GM12891 (cell line): ENCODE results near the gene MTRF1L.

Source experiments
- DNase-seq: peaks from one replicate; pipeline ENCODE4 v3.0.0; 2011; ENCODE audit warnings: low spot score; ENCODE audit not compliant: insufficient read length
- FAIRE-seq: peaks from 2 replicates; lab custom pipeline; 2011; peaks lifted over from hg19 to GRCh38; lab: Jason Lieb, UNC
- PAX5 ChIP-seq: IDR thresholded peaks from 2 replicates; pipeline ENCODE4 v1.6.1; 2011; ENCODE audit warnings: low read length, moderate library complexity, mild to moderate bottlenecking; ENCODE audit not compliant: insufficient read depth, severe bottlenecking
- POLR2A ChIP-seq: IDR thresholded peaks from 2 replicates; pipeline ENCODE4 v1.6.1; 2011; ENCODE audit warnings: low read depth, low read length, control low read depth
- POLR2AphosphoS5 ChIP-seq: IDR thresholded peaks from 2 replicates; pipeline ENCODE4 v1.6.1; 2011; ENCODE audit warnings: low read depth, low read length, control low read depth
- POU2F2 ChIP-seq: IDR thresholded peaks from 2 replicates; pipeline ENCODE4 v1.6.1; 2011; ENCODE audit warnings: low read depth, mild to moderate bottlenecking, control low read depth, low read length, moderate library complexity
- SPI1 ChIP-seq: IDR thresholded peaks from 2 replicates; pipeline ENCODE4 v1.6.1; 2011; ENCODE audit warnings: low read depth, low read length, control low read depth
- TAF1 ChIP-seq: IDR thresholded peaks from 2 replicates; pipeline ENCODE4 v1.6.1; 2011; ENCODE audit warnings: low read depth, low read length, control low read depth

Gene MTRF1L

DNA sequence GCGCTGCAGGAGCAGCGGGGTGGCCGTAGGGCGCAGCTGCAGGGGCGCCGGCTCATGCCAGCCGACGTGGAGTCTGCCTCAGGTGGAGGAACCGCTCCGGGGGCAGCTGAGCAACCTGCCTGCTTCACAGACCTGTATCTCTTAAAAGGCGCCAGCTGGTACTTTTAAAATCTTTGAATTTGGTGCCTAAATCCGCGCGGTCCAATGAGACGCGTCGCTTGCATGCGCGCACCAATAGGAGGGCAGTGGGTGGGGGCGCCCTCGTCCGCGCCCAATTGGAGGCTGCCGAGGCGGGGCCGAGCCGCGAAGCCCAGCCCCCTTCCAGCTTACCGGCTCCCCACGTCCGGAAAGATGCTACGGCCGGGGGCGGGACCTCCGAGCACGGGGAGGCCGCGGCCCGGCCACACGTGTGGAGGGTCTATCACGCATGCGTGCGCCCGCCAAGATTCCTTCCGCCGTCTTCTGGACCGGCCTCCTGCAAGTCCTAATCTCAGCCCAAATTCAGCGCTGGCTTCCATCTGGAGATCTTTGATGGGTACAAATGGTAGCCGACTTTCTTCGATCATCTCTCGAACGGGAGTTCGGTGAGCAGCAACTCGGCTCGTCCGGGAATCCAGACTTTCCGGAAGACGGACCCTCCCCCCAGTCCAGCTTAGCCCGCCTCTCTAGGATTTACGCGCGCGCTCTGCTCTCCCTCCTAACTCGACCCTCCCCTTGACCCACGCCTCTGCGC lies 19.4 kb downstream of the MTRF1L start, which contains the start of gene FBXO5:
TSS of gene FBXO5 (minus strand) at position 138 of the 733 bp plus-strand sequence. CDS start at position 56, 82 bp downstream.
- TF ChIP-seq POLR2A (peak; percentile 78), PAX5 (peak; percentile 12), POU2F2 (peak; percentile 43; the same call in 1 of the 2 replicates), TAF1 (peak; percentile 66; the same call in 1 of the 2 replicates), POLR2AphosphoS5 (peak; percentile 76; the same call in 1 of the 2 replicates), SPI1 (no peak)
- DNase-seq (peak; percentile 82), FAIRE-seq (peak; percentile 97)

DNA sequence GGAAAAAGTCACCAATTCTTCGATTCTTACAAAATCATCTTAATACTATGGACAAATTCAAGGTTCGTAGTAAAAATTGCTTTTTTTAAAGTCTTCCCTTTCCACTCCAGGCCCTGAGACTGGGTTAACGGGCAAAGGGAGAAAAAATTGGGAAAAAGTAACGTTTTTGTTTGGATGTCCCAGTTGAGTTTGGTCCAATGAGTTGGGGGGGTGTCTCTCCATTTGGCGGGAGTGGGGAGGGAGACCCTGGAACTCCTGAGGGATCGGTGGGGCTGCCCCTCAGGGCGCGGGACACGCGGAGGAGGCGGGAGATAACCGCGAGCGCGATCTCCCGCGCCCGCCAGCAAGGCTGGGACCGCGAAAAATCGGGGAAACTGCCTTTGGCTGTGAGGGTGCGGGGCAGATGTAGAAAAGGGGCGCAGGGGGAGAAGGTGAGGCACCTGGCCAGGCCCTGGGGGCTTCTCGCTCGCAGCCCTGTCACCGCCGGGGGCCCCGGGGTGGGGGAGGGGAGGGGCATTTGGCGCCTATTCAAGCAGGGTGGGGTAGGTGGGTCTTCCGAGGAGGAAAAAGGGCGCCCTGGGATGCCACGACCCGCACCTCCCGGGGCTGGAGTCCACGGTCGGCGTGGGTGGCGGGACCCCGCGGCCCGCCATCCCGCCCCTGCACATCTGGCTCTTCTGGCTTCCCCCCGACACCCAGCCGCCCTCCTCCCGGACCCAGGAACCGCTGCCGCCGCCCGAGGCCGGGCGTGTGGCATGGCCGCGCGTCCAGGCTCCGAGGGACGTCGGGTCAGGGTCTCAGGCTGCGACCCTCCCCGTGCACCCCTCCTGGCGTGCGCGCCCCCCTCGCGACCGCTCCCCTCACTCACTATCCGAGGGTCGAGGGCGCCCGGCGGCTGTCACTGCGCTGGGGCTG lies 20.3 kb downstream of the MTRF1L start:
- FAIRE-seq (no peak), DNase-seq (no peak)
- TF ChIP-seq POLR2A (no peak), PAX5 (no peak), POU2F2 (no peak), POLR2AphosphoS5 (no peak), TAF1 (no peak), SPI1 (no peak)

DNA sequence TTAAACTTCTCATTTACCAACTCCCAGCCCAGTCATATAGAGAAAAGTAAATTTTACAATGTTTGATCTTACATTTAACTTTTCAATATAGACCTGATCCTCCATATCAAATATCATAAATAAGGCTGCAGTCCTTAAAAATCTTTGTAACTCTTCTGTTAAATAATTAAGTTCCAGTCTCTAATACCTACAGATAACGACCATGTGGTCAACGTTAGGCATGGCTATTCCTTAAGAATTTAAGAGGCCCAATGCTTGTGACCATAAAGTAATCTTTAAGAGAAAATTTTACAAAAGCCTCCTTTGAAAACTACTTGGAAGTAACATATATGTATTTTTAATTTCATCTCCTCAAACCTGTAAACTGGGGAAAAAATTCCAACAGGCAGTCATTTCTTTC lies 21.3 kb downstream of the MTRF1L start:
- DNase-seq (no peak), FAIRE-seq (no peak)
- TF ChIP-seq TAF1 (no peak), POLR2AphosphoS5 (no peak), POU2F2 (no peak), POLR2A (no peak), SPI1 (no peak), PAX5 (no peak)

DNA sequence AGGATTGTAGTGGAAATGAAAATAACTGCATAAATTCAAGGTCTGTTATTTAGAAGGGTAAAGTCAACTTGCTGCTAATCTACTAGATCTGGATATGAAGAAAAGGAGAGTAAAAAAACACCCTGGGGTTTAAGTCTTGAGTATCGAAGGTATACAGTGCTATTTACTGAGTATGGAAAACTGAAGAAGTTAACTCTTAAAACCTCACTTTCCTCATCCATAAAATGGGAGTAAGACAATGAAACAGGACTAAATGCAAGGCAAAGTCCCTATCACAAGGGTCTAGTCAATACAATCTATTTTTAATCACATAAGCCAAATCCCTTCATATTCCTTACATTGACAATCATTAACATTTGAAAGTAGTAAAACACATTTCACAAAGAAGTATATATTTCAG lies 21.9 kb downstream of the MTRF1L start:
- DNase-seq = no peak
- no peak for FAIRE-seq
- TF ChIP-seq POU2F2 (no peak), POLR2AphosphoS5 (no peak), SPI1 (no peak), PAX5 (no peak), TAF1 (no peak)

DNA sequence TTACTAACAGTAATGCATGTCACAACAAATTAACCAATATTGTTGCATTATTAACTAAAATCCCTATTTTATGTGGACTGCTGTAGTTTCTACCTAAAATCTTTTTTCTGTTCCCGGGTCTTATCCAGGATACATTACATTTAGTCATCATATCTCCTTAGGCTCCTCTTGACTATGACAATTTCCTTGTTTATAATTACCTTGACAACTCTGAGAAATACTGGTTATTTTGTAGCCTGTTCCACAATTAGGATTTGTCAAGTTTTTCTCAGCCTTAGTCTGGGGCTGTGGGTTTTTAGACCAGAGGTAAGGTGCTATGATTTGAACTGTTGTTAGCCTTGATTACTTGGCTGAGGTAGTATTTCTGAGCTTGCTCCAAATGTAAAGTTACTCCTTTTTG lies 23.4 kb downstream of the MTRF1L start:
- DNase-seq (no peak), FAIRE-seq (no peak)
- TF ChIP-seq TAF1 (no peak), POLR2A (no peak), PAX5 (no peak), POLR2AphosphoS5 (no peak)

DNA sequence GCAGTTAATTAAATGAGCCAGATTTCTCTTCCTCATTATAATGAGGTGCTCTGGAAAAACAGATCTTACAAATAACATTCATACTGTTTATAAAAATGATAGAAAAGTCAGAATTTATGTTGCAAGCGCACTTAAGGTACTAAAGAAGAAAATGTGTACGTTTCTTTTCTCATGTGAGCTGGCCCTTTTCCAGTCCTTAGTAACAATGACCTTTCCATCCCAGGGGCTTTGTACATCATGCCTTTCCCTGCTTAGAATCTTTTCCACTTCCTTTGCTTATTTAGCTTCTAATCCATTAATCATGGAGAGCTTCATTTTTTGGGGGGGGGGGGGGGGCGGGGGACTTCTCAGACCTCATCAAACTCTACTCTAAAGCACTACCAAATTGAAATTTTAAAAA lies 24.5 kb downstream of the MTRF1L start:
- no peak for FAIRE-seq
- TF ChIP-seq PAX5 = no peak
- no peak for TF ChIP-seq TAF1
- no peak for TF ChIP-seq SPI1
- no peak for TF ChIP-seq POLR2AphosphoS5
- no peak for TF ChIP-seq POU2F2
- no peak for TF ChIP-seq POLR2A

DNA sequence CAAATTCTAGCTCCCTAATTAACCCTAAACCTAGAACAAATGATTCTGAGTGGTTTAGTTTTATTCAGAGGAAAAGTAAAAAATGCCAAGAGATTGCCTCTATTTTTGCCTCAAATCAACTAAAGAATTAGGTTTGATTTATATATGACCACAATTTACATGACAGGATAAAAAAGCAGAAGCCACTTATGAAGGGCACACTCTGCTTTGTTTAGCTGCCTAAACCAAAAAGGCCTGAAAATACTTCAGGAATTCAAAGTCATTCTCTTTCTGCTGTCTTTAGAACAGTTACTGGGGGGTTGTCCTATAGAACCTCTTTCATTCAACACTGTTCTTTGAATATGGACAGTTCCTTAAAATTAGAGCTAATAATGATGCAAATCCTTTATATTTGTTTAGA lies 25.0 kb downstream of the MTRF1L start:
- no peak for TF ChIP-seq POLR2A
- TF ChIP-seq TAF1 = no peak
- no peak for TF ChIP-seq POU2F2
- TF ChIP-seq PAX5 = no peak
- no peak for TF ChIP-seq SPI1
- no peak for TF ChIP-seq POLR2AphosphoS5
- FAIRE-seq (no peak), DNase-seq (no peak)

More for the DNA sequence above, 24.5 kb downstream of the MTRF1L start:
- no peak for DNase-seq

DNA sequence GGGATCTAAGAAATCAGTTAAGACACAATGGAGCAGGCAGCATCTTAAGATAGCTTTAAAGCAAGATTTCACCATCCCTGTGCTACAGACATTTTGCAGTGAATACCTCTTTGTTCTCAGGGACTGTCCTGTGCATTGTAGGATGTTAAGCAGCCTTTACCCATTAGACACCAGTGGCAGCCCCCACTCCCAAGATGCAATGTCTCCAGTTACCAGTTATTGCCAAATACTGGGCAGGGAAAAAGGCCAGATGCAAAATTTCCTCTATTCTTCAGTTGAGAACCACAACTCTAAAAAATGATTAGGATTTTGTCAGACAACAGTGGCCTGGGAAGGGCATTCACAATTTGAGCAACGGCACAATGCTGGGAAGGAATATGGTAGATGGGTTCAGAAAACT lies 25.8 kb downstream of the MTRF1L start:
- FAIRE-seq (peak; percentile 45), DNase-seq (no peak)
- TF ChIP-seq PAX5 = no peak
- no peak for TF ChIP-seq POLR2AphosphoS5
- no peak for TF ChIP-seq POU2F2

DNA sequence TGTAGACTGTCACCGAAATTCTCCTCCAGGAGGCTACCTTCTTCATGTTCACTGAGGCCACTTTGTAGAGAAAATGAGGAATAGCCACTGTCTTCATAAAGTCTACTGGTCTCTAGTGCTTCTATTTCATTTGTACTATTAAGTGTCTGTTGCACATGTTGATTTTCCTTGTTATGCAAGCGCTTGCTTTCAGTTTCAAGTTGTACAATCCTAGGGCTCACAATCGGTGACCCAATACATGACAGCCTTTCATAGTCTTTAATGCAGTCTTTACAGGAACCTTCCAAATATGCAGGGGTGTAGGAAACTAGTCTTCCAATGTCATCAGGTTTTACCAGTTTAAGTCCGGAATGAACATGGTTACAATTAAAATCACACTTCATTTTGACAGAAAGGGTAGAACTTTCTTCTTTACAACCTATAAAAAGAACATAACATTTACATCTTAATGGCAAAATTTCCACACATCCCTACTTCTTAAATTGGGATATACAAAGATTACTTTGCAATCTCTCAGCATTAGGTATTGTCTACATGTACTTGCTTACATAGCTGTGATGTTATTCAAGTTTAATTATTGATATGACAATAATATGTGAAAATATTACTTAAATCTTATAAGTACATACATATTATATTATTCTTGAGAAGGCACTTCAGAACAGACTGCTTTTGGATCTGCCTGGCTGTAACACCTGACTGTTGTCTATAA lies 27.1 kb downstream of the MTRF1L start:
- peak; percentile 69 for FAIRE-seq
- TF ChIP-seq POLR2AphosphoS5 (no peak), POLR2A (no peak), PAX5 (no peak), TAF1 (no peak), POU2F2 (no peak), SPI1 (no peak)

More for the DNA sequence above, 27.1 kb downstream of the MTRF1L start:
- no peak for DNase-seq
